GM19025 (cell line): Measurements from ENCODE around the gene CNTN4.
"Not testable (repeated sequence)": the region's sequence is repeated elsewhere in the genome, so short reads cannot be mapped to it uniquely, and the experiment has no call there.

ENCODE experiments used
- ATAC-seq: cut with Tn5 transposase; IDR thresholded peaks from one replicate; pipeline ENCODE4 v1.9.1; 2021; ENCODE audit warnings: mild to moderate bottlenecking, low read depth, moderate library complexity; ENCODE audit not compliant: unreplicated experiment

The CNTN4 gene

GRCh38 chr3:2876362-2876761, 777.7 kb downstream of the CNTN4 start:
- ATAC-seq: no peak

- ATAC-seq: no peak
Observed at GRCh38 chr3:2879023-2879422, 780.4 kb downstream of the CNTN4 start.

DNA sequence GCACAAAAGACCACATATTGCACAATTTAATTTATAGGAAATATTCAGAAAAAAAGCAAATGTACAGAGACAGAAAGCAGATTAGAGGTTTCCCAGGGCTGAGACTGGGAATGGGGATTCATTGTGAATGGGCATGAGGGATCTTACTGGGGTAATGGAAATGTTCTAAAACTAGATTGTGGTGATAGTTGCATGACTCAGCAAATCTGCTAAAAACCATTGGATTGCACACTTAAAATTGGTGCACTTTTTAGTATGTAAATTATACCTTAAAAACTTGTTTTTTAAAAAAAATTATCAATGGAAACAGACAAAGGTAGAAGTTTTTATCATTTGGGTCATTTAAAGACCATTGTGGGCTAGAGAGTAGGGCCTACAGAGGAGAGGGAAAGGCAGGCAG, 780.9 kb downstream of the CNTN4 start:
- no peak for ATAC-seq

DNA sequence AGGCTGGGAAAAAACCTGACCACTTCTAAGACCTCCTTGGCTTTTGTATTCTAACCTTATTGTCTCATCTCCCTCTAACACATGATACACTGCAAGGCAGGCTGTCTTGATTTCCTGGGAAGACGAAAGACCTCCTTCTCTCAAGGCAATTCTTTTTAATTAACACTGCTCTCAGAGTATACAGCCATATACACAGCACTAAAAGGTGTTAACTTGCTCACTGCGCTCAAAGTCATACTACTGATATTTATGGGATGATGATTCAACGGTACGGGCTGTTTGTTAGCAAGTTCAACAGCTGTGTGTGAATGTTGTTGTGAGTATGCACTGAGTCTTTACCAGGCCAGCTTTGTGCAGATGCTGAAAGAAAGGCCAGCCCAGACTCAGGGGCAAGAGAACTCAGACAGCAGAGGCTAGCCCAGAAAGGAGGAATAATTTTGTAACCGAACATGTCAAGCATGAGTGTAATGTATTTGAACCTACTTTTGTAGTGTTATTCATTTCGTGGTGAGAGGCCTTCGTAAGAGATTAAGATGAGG, 781.6 kb downstream of the CNTN4 start:
- no peak for ATAC-seq

- no peak for ATAC-seq
Observed at GRCh38 chr3:2883283-2883682, 784.6 kb downstream of the CNTN4 start.

- ATAC-seq: no peak
Observed at GRCh38 chr3:2888592-2888991, 789.9 kb downstream of the CNTN4 start.

DNA sequence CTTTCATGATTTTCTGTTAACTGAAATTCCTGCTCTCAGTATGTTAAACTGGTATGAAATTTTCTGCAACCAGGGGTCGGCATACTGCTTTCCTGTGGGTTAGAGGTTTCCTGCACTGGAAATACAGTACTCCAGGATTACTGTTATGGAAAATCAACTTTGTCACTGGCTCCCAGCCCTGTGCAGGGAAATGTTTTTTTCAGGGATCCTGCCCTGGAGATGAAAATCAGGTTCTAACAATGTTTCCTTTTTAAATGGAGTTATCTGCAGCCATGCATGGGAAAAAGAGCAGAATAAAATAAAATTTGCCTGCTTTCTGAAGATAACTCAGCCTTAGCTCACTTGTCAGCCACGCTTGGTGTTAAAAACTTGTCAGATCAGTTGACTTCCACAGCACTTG, 791.1 kb downstream of the CNTN4 start:
- no peak for ATAC-seq

DNA sequence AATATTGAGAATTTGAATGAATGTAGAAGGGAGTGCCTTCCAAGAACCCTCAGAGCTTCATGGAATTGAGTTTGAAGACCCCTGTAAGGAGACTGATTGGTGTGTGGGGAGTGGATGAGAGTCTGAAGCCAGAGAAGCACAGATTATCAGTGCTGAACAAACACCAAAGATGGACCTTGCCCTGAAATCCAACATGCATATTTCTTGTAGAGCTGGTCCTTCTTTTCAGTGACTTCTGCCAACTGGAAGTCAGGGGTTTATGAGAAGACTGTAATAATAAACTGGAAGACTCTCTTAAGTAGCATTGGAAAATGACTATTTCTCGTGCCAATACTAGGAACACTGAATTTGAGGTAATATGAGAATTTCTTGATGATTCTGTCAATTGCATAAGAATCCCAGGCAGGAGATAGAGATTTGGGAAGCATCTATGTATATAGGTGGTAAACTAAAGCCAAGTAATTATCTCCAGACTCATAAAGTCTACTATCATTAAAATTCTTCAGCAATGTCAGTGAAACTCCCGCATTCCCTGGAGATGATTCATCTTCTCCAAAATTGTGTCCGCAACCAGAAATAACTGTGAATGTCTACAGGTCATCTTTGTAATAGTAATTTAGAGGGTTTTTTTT, 797.8 kb downstream of the CNTN4 start:
- ATAC-seq: no peak

- ATAC-seq: no peak
Observed at GRCh38 chr3:2897821-2898220, 799.2 kb downstream of the CNTN4 start.

GRCh38 chr3:2898591-2899353, 800.1 kb downstream of the CNTN4 start:
- no peak for ATAC-seq

- ATAC-seq: no peak
Observed at GRCh38 chr3:2904054-2904453, 805.4 kb downstream of the CNTN4 start.

DNA sequence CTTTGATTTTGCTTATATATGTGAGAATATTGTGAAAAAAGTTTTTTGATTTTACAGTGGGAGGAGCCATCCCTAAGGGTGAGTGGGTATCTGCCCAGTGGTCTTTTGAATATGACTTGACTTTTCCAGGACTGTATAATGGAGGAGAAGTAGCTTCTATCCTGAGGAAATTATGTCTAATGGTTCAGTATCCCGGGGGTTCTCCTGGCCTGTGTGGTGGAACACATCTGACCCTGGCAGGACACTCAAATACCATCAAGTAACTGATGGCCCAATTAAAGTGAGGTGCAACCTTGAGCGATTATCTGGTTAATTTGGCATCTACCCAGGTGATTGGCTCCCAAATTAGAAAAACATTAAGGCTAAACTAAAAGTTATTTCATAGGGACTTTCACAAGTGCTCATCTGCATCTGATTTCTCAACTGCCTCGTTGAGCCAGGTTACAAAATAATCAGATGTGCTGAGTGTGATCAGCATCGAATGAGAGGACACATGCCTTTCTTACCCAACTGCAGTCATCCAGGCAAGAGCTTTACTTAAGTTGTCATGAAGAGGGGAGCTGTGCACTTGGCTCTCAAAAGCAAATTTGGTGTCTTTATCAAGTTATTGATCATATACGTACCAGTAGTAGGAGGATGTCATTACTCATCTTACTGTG, 810.2 kb downstream of the CNTN4 start:
- ATAC-seq: no peak

GRCh38 chr3:2910997-2911396, 812.3 kb downstream of the CNTN4 start:
- no peak for ATAC-seq

DNA sequence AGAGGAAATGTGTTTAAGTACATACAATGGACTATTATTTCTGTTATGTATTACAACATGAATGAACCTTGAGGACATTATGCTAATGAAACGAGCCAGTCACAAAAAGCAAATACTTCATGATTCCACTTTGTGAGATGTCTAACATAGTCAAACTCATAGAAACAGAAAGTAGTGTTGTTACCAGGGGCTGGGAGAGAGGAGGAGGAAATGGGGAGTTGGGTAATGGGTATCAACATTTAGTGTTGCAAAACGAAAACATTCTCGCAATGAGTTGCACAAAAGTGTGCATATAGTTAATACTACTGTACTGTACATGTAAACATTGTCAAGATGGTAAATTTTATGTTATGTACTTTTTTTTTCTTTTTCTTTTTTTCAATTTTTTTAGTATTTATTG, 817.2 kb downstream of the CNTN4 start:
- no peak for ATAC-seq

DNA sequence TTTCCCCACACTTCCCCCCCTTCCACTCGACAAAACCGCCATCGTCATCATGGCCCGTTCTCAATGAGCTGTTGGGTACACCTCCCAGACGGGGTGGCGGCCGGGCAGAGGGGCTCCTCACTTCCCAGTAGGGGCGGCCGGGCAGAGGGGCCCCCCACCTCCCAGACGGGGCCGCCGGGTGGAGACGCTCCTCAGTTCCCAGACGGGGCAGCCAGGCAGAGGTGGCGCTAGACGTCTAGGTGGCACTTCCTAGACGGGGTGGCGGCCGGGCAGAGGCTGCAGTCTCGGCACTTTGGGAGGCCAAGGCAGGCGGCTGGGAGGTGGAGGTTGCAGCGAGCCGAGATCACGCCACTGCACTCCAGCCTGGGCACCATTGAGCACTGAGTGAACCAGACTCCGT, 818.0 kb downstream of the CNTN4 start:
- ATAC-seq: not testable (repeated sequence)

DNA sequence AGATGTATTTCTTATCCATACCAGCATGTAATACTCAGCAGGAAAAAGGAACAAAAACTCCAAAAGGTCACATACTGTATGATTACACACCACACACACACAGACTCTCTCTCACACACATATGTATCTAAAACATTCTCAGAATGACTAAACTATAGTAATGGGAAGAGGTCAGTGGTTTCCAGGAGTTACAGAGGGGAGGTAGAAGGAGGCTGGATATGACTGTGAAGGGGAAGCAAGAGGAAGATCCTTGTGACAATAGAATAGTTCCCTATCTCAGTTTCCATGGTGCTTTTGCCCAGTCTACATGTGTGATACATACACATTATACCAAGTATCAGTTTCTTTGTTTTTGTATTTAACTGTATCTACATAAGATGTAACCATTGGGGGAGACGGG, 821.4 kb downstream of the CNTN4 start:
- no peak for ATAC-seq

- no peak for ATAC-seq
Observed at GRCh38 chr3:2921452-2921851, 822.8 kb downstream of the CNTN4 start.

DNA sequence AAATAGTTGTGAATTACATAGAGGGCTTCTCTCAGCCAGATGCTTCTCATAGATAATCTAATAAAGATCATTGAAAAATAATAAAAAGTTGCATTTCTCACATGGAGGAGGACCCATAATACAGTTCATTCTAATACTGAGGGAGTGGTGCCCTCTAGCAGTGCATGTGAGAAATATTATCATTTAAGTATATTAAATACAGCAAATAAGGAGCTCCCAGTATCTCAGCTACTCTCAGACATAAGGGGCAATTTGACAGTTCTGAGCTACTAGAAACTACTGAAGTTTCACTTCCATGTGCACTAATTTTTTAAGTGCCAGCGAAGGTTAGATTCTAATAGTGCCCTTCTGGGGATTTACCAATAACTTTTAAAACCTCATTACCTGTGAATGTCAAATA, 823.2 kb downstream of the CNTN4 start:
- ATAC-seq: no peak

- ATAC-seq: no peak
Observed at GRCh38 chr3:2923390-2923789, 824.7 kb downstream of the CNTN4 start.

GRCh38 chr3:2927259-2927658, 828.6 kb downstream of the CNTN4 start:
- no peak for ATAC-seq

DNA sequence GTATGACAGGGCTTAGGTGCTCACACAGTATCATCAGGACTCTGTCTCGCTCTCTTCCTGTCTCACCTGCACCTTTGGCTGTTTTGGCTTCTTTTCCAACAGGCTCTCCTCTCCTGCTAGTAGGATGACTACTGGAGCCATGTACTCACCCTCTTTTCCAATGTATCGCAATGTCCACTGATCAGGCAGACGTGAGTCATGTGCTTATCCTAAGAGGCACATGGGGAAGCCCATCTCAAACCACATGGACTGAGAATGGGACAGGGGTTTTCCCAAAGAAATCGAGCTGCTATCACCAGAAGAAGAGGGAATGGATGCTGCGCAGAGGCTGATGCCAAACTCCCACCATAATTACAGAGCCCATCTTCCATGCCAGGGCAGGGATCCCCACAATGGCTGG, 830.9 kb downstream of the CNTN4 start:
- ATAC-seq: no peak

- no peak for ATAC-seq
Observed at GRCh38 chr3:2931265-2931664, 832.6 kb downstream of the CNTN4 start.
